Measurements from ENCODE around the gene WDR38. TPM values are rescaled to one million over a fixed set of nuclear protein-coding genes. Genes with fewer than 3 reads are reported as not detected.

The WDR38 gene
- total RNA-seq, 1 experiment from 2014 or later, result not detected

DNA sequence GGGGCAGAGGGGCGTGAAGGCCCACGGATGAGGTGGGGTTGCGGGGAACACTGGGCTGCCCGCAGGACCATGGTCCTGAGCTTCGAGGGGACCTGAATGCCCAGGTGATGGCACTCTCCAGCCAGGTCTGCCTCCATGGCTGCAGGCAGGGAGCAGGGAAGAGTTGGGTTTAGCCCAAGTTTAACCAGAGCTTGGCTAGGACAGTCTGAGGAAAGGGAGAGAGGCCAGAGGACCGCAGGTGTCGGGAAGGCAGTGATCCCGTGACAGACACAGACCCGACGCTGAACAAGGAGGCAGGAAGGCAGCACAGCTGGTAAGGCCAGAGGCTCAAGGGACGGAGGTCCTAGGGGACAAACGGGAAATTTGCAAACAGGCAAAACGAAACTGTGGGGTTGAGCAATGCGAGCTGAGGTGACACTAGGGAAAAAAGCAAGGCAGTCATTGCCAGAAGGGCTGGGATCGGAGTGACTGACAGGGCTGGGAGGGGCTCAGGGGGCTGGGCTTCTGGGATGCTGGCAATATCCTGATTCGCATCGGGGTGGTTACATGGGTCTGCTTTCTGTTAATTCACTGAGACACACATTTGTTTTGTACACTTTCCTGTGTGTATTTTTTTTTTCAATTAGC is 33.7 kb downstream of the WDR38 start:
- Histone ChIP-seq H3K27ac (ENCODE audit: low read length) (no peak overlapping the region), H3K9me3 (ENCODE audit: low read length) (no peaks in the 10 kb centered on the region), H2AFZ (ENCODE audit: low read length) (no peak overlapping the region), H3K79me2 (ENCODE audit: low read length) (no peaks in the 10 kb centered on the region), H4K20me1 (ENCODE audit: insufficient read depth, low read depth, low read length) (no peaks in the 10 kb centered on the region), H3K4me1 (ENCODE audit: low read length) (peaks cover 18% of the 10 kb centered on the region), H3K27me3 (ENCODE audit: low read length) (no peaks in the 10 kb centered on the region), H3K9ac (ENCODE audit: low read length) (no peak overlapping the region), H3K4me3 (ENCODE audit: low read length) (no peak overlapping the region), H3K36me3 (ENCODE audit: insufficient read depth, low read length) (peaks cover 8% of the 10 kb centered on the region; the same call in 1 of the 2 replicates), H3K9me2 (replicated peaks; ENCODE audit: insufficient read depth, low read length) (no peaks in the 10 kb centered on the region), H3K4me2 (ENCODE audit: low read depth, low read length, poor library complexity, severe bottlenecking) (peak overlapping the region; percentile 27)
- no peak for DNase-seq

DNA sequence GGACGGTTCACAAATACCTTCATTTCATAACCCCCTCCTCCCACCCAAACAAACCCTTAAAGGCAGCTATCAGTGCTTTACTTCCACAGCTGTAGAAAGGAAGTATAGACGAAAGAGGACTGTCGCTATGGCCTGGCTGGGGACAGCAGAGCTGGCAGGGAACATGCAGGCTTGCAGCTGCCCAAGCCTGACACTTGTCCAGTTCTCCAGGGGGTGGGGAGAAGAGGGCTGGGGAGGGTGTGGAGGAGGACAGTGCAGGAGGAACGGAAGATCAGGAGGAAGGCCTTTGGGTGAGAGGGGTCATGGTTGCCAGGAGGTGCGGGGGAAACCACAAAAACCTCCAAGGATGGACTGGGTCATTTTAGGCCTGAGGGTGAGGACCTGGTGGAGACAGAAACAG is 34.6 kb downstream of the WDR38 start:
- H3K4me1 ChIP-seq (ENCODE audit: low read length), result peaks cover 13% of the 10 kb centered on the region
- H2AFZ ChIP-seq (ENCODE audit: low read length), result no peak overlapping the region
- H3K79me2 ChIP-seq (ENCODE audit: low read length), result no peaks in the 10 kb centered on the region
- H3K27me3 ChIP-seq (ENCODE audit: low read length), result no peaks in the 10 kb centered on the region
- no peak overlapping the region for H3K4me2 ChIP-seq (ENCODE audit: low read depth, low read length, poor library complexity, severe bottlenecking)
- peaks cover 7% of the 10 kb centered on the region; the same call in 1 of the 2 replicates for H3K36me3 ChIP-seq (ENCODE audit: insufficient read depth, low read length)
- H3K9ac ChIP-seq (ENCODE audit: low read length), result no peak overlapping the region
- H3K4me3 ChIP-seq (ENCODE audit: low read length), result no peak overlapping the region
- no peaks in the 10 kb centered on the region for H3K9me2 ChIP-seq (replicated peaks; ENCODE audit: insufficient read depth, low read length)
- no peaks in the 10 kb centered on the region for H3K9me3 ChIP-seq (ENCODE audit: low read length)
- no peaks in the 10 kb centered on the region for H4K20me1 ChIP-seq (ENCODE audit: insufficient read depth, low read depth, low read length)
- H3K27ac ChIP-seq (ENCODE audit: low read length), result no peak overlapping the region
- DNase-seq, result no peak

DNA sequence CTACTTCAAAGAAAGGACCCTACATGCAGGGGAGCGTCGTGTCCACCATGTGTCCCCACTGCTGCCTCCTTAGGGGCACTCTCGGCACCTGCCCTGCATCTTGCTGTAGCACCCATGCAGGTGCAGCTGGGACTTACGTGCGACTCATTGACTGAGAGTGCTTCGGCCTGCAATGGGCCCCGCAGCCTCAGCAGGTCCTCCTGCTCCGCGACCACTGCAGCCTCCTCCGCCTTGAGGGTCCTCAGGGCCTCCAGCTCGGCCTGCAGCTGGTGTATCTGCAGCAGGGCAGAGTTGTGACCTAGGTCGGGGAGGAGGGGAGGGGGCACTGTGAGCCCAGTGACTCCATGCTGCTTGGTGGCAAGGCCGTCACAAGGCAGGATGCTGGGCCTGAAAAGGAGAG is 35.7 kb downstream of the WDR38 start:
- H3K36me3 ChIP-seq (ENCODE audit: insufficient read depth, low read length), result peaks cover 7% of the 10 kb centered on the region; the same call in 1 of the 2 replicates

DNA sequence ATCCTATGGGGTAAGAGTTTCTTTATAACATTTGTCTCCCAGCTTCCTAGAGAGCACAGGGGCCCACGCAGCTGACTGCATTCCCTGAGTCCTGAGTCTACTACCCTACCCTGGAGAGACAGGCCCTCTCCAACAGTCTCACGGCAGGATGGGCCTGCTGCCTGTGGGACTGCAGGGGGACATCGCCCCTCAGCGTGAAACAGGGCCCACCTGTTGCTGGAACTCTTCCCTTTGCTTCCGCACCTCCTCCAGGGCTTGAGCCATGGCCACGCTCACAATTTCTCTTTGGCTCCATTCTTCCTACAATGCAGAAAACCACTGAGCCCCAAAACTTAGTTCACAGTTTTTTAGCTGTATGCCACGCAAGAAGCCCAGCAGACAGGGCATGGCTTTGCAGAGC is 36.9 kb downstream of the WDR38 start:
- H3K4me2 ChIP-seq (ENCODE audit: low read depth, low read length, poor library complexity, severe bottlenecking), result no peak overlapping the region
- H3K36me3 ChIP-seq (ENCODE audit: insufficient read depth, low read length), result peaks cover 4% of the 10 kb centered on the region; the same call in 1 of the 2 replicates
- H3K4me1 ChIP-seq (ENCODE audit: low read length), result peaks cover 12% of the 10 kb centered on the region
- H4K20me1 ChIP-seq (ENCODE audit: insufficient read depth, low read depth, low read length), result no peaks in the 10 kb centered on the region
- 0 out of 2 replicates have a peak, but pooled peaks cover 3% of the 10 kb centered on the region for H3K79me2 ChIP-seq (ENCODE audit: low read length)
- H3K4me3 ChIP-seq (ENCODE audit: low read length), result no peak overlapping the region
- DNase-seq, result no peak
- no peak overlapping the region for H3K27ac ChIP-seq (ENCODE audit: low read length)
- H3K9me3 ChIP-seq (ENCODE audit: low read length), result no peaks in the 10 kb centered on the region
- no peak overlapping the region for H2AFZ ChIP-seq (ENCODE audit: low read length)
- no peak overlapping the region for H3K9ac ChIP-seq (ENCODE audit: low read length)
- no peaks in the 10 kb centered on the region for H3K27me3 ChIP-seq (ENCODE audit: low read length)
- no peaks in the 10 kb centered on the region for H3K9me2 ChIP-seq (replicated peaks; ENCODE audit: insufficient read depth, low read length)

More for the DNA sequence above, 35.7 kb downstream of the WDR38 start:
- Histone ChIP-seq H3K4me2 (ENCODE audit: low read depth, low read length, poor library complexity, severe bottlenecking) (no peak overlapping the region), H3K27me3 (ENCODE audit: low read length) (no peaks in the 10 kb centered on the region), H3K9ac (ENCODE audit: low read length) (no peak overlapping the region), H3K79me2 (ENCODE audit: low read length) (no peaks in the 10 kb centered on the region), H3K9me2 (replicated peaks; ENCODE audit: insufficient read depth, low read length) (no peaks in the 10 kb centered on the region), H2AFZ (ENCODE audit: low read length) (no peak overlapping the region), H3K9me3 (ENCODE audit: low read length) (no peaks in the 10 kb centered on the region), H3K4me1 (ENCODE audit: low read length) (peaks cover 12% of the 10 kb centered on the region), H3K4me3 (ENCODE audit: low read length) (no peak overlapping the region), H4K20me1 (ENCODE audit: insufficient read depth, low read depth, low read length) (no peaks in the 10 kb centered on the region), H3K27ac (ENCODE audit: low read length) (no peak overlapping the region)
- no peak for DNase-seq

DNA sequence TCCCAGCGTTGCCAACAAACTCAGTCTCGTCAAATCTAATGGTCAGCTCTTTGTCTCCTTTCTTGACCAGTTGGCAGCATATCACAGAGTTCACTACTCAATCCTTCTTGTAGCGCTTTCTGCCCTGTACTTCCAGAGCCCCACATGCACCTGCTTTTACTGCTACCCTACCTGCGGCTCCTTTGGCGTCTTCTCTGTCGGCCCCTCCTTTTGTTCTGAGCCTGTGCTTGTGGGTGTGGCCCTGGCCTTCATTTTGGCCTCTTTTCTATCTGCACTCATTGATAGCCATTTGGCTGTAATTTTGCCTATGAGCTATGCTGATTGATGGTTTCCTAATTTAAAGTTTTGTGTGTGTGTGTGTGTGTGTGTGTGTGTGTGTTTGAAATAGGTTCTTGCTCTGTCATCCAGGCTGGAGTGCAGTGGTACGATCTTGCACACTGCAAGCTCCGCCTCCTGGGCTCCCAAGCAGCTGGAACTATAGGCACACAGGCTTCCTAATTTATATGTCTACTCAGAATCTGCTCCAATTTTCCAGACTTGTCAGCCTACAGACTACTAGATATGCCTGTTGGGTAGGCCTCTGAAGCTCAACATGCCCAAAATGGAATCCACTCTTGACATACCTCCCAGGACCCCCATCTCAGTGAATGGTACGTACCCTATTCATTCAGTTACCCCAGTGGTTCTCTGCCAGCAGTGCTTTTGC is 40.9 kb downstream of the WDR38 start:
- no peaks in the 10 kb centered on the region for H3K9me2 ChIP-seq (replicated peaks; ENCODE audit: insufficient read depth, low read length)

DNA sequence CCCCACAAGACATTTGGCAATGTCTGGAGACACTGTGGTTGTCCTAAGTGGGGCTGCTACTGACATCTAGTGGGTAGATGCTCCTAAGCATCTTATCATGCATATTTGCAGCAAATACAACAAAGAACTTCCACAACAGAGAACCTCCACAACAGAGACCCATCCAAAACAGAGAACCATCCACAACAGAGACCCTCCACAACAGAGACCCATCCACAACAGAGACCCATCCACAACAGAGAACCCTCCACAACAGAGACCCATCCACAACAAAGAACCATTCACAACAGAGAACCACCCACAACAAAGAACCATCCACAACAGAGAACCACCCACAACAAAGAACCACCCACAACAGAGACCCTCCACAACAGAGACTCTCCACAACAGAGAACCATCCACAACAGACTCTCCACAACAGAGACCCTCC is 41.5 kb downstream of the WDR38 start:
- DNase-seq, result peak; percentile 86
- peak overlapping the region; percentile 32; the same call in 1 of the 2 replicates for H3K9ac ChIP-seq (ENCODE audit: low read length)
- peaks cover 6% of the 10 kb centered on the region; the same call in 1 of the 2 replicates for H3K36me3 ChIP-seq (ENCODE audit: insufficient read depth, low read length)

More for the DNA sequence above, 40.9 kb downstream of the WDR38 start:
- DNase-seq, result no peak
- no peaks in the 10 kb centered on the region for H3K9me3 ChIP-seq (ENCODE audit: low read length)
- H3K36me3 ChIP-seq (ENCODE audit: insufficient read depth, low read length), result peaks cover 6% of the 10 kb centered on the region; the same call in 1 of the 2 replicates
- H3K4me1 ChIP-seq (ENCODE audit: low read length), result no peaks in the 10 kb centered on the region
- no peak overlapping the region for H3K27ac ChIP-seq (ENCODE audit: low read length)
- H3K79me2 ChIP-seq (ENCODE audit: low read length), result 0 out of 2 replicates have a peak, but pooled peaks cover 3% of the 10 kb centered on the region
- no peaks in the 10 kb centered on the region for H4K20me1 ChIP-seq (ENCODE audit: insufficient read depth, low read depth, low read length)
- no peak overlapping the region for H3K4me2 ChIP-seq (ENCODE audit: low read depth, low read length, poor library complexity, severe bottlenecking)
- no peak overlapping the region for H2AFZ ChIP-seq (ENCODE audit: low read length)
- H3K27me3 ChIP-seq (ENCODE audit: low read length), result no peaks in the 10 kb centered on the region
- no peak overlapping the region for H3K4me3 ChIP-seq (ENCODE audit: low read length)
- 0 out of 2 replicates have a peak overlapping the region, but pooled peaks have one; percentile 9 for H3K9ac ChIP-seq (ENCODE audit: low read length)

DNA sequence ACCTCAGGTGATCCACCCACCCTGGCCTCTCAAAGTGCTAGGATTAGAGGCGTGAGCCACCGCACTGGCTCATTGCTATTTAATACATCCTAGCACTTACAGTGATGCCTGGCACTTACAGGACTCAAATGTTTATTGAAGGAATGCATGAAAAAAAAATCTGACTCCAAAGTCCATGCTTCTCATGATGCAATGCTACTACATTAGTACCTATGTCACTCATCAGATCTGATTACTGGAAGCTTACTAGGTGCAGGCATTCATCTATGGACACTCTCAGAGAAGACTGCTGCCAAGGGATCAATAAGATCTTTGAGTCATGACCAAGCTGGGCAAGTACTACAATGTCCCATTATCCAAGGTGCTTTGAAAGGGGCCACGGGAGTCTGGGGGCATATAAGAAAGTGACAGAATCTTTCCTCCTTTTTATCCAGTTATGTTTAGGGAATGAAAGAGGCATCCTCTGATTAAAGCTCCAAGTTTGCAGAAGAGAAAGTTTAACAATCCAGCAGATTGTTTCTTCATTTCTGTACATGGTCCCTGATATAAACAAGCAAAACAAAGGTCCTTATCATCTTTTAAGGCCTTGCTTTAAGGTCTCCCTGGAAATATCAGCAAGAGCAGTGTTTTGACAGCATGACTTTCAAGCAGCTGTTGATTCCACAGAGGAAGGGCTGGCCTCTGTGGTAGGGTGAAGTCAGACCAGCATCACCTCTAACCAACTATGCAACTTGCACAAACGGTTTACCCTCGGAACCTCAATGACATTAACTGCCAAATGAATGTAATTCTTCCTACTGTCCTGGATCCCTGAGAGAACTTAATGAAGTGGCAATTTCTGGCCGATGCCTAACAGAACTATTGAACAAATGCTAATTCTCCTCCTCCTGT is 44.6 kb downstream of the WDR38 start:
- H3K27ac ChIP-seq (ENCODE audit: low read length), result no peak overlapping the region
- no peaks in the 10 kb centered on the region for H4K20me1 ChIP-seq (ENCODE audit: insufficient read depth, low read depth, low read length)
- H3K27me3 ChIP-seq (ENCODE audit: low read length), result no peaks in the 10 kb centered on the region
- H3K4me2 ChIP-seq (ENCODE audit: low read depth, low read length, poor library complexity, severe bottlenecking), result no peak overlapping the region
- H3K9me3 ChIP-seq (ENCODE audit: low read length), result no peaks in the 10 kb centered on the region
- no peak overlapping the region for H3K9ac ChIP-seq (ENCODE audit: low read length)
- DNase-seq, result no peak
- no peaks in the 10 kb centered on the region for H3K4me1 ChIP-seq (ENCODE audit: low read length)
- 0 out of 2 replicates have a peak, but pooled peaks cover 3% of the 10 kb centered on the region for H3K79me2 ChIP-seq (ENCODE audit: low read length)
- H3K36me3 ChIP-seq (ENCODE audit: insufficient read depth, low read length), result peaks cover 6% of the 10 kb centered on the region; the same call in 1 of the 2 replicates
- H3K9me2 ChIP-seq (replicated peaks; ENCODE audit: insufficient read depth, low read length), result no peaks in the 10 kb centered on the region
- H2AFZ ChIP-seq (ENCODE audit: low read length), result no peak overlapping the region
- H3K4me3 ChIP-seq (ENCODE audit: low read length), result no peak overlapping the region

More for the DNA sequence above, 41.5 kb downstream of the WDR38 start:
- H3K27ac ChIP-seq (ENCODE audit: low read length), result no peak overlapping the region
- no peak overlapping the region for H2AFZ ChIP-seq (ENCODE audit: low read length)
- H3K79me2 ChIP-seq (ENCODE audit: low read length), result 0 out of 2 replicates have a peak, but pooled peaks cover 3% of the 10 kb centered on the region
- H4K20me1 ChIP-seq (ENCODE audit: insufficient read depth, low read depth, low read length), result no peaks in the 10 kb centered on the region
- H3K4me1 ChIP-seq (ENCODE audit: low read length), result no peaks in the 10 kb centered on the region
- no peak overlapping the region for H3K4me2 ChIP-seq (ENCODE audit: low read depth, low read length, poor library complexity, severe bottlenecking)
- no peaks in the 10 kb centered on the region for H3K9me3 ChIP-seq (ENCODE audit: low read length)
- no peaks in the 10 kb centered on the region for H3K9me2 ChIP-seq (replicated peaks; ENCODE audit: insufficient read depth, low read length)
- H3K4me3 ChIP-seq (ENCODE audit: low read length), result no peak overlapping the region
- no peaks in the 10 kb centered on the region for H3K27me3 ChIP-seq (ENCODE audit: low read length)
